Stomach (tissue), 4 donors: ENCODE measurements around the gene FBXL4.

Source experiments
- EP300 ChIP-seq: sonication (generic); formaldehyde crosslinking; IDR thresholded peaks from one replicate; pipeline ENCODE4 v1.6.1; 2017; ENCODE audit warnings: antibody characterized with exemption
- POLR2A ChIP-seq, 4 donors: fragments of 450-650 bp; IDR thresholded peaks; one replicate each; pipeline ENCODE4 v1.6.1; 2016; ENCODE audit warnings: antibody characterized with exemption in 4 of 4, control low read depth in 2 of 4, mild to moderate bottlenecking in 1 of 4, moderate library complexity in 1 of 4
- POLR2AphosphoS5 ChIP-seq, 3 donors: sonication (generic); formaldehyde crosslinking; IDR thresholded peaks; one replicate each; pipeline ENCODE4 v1.6.1; 2016; ENCODE audit warnings: antibody characterized with exemption in 3 of 3
- TF ChIP-seq, protein P1 (sequence below), 7 experiments: fragments of 450-650 bp in 4 of 7; fragments of 200-600 bp in 3 of 7; sonication (generic) in 3 of 7; IDR thresholded peaks; one replicate each; pipeline ENCODE4 v1.5.1; 2016 to 2019; ENCODE audit warnings: antibody characterized with exemption in 7 of 7, control low read depth in 2 of 7, mild to moderate bottlenecking in 1 of 7

DNA sequence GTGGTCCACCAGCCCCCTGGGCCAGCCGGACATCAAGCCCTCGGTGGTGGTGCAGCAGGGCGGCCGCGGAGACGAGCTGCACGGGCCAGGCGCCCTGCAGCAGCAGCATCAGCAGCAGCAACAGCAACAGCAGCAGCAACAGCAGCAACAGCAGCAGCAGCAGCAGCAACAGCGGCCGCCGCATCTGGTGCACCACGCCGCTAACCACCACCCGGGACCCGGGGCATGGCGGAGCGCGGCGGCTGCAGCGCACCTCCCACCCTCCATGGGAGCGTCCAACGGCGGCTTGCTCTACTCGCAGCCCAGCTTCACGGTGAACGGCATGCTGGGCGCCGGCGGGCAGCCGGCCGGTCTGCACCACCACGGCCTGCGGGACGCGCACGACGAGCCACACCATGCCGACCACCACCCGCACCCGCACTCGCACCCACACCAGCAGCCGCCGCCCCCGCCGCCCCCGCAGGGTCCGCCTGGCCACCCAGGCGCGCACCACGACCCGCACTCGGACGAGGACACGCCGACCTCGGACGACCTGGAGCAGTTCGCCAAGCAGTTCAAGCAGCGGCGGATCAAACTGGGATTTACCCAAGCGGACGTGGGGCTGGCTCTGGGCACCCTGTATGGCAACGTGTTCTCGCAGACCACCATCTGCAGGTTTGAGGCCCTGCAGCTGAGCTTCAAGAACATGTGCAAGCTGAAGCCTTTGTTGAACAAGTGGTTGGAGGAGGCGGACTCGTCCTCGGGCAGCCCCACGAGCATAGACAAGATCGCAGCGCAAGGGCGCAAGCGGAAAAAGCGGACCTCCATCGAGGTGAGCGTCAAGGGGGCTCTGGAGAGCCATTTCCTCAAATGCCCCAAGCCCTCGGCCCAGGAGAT is 112.4 kb downstream of the FBXL4 start:
- TF ChIP-seq, protein P1, sequence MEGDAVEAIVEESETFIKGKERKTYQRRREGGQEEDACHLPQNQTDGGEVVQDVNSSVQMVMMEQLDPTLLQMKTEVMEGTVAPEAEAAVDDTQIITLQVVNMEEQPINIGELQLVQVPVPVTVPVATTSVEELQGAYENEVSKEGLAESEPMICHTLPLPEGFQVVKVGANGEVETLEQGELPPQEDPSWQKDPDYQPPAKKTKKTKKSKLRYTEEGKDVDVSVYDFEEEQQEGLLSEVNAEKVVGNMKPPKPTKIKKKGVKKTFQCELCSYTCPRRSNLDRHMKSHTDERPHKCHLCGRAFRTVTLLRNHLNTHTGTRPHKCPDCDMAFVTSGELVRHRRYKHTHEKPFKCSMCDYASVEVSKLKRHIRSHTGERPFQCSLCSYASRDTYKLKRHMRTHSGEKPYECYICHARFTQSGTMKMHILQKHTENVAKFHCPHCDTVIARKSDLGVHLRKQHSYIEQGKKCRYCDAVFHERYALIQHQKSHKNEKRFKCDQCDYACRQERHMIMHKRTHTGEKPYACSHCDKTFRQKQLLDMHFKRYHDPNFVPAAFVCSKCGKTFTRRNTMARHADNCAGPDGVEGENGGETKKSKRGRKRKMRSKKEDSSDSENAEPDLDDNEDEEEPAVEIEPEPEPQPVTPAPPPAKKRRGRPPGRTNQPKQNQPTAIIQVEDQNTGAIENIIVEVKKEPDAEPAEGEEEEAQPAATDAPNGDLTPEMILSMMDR (IDR thresholded peaks at IDR 0.05): no peak
- TF ChIP-seq POLR2A (IDR thresholded peaks at IDR 0.05) (no peak), EP300 (no peak), POLR2AphosphoS5 (IDR thresholded peaks at IDR 0.05) (no peak)
